GM12892 (cell line): ENCODE measurements around the gene IL1B.

Experiments used
- DNase-seq: peaks from one replicate; pipeline ENCODE4 v3.0.0; 2011; ENCODE audit not compliant: insufficient read length
- FAIRE-seq: peaks from 2 replicates; lab custom pipeline; 2011; peaks lifted over from hg19 to GRCh38; lab: Jason Lieb, UNC
- POLR2A ChIP-seq: IDR thresholded peaks from 2 replicates; pipeline ENCODE4 v1.6.1; 2011; ENCODE audit warnings: low read depth, low read length, control low read depth
- POLR2AphosphoS5 ChIP-seq: IDR thresholded peaks from 2 replicates; pipeline ENCODE4 v1.6.1; 2011; ENCODE audit warnings: low read depth, low read length, control low read depth
- TAF1 ChIP-seq: IDR thresholded peaks from 2 replicates; pipeline ENCODE4 v1.6.1; 2011; ENCODE audit warnings: low read depth, mild to moderate bottlenecking, control low read depth, low read length, borderline replicate concordance

The IL1B gene

GRCh38 chr2:112824694-112825085 lies 11.9 kb downstream of the IL1B start:
- no peak for DNase-seq
- FAIRE-seq: no peak
- no peak for TF ChIP-seq POLR2A
- no peak for TF ChIP-seq POLR2AphosphoS5
- no peak for TF ChIP-seq TAF1

- no peak for DNase-seq
- TF ChIP-seq POLR2AphosphoS5 (no peak), POLR2A (no peak), TAF1 (no peak)
- FAIRE-seq: peak; percentile 21
Observed at GRCh38 chr2:112821682-112822081, 14.9 kb downstream of the IL1B start.

- DNase-seq (peak; percentile 29), FAIRE-seq (peak; percentile 63)
- TF ChIP-seq TAF1 (no peak), POLR2A (no peak), POLR2AphosphoS5 (no peak)
Observed at GRCh38 chr2:112821142-112821541, 15.4 kb downstream of the IL1B start.

- TF ChIP-seq TAF1: no peak
- TF ChIP-seq POLR2A: no peak
- TF ChIP-seq POLR2AphosphoS5: no peak
- FAIRE-seq (no peak), DNase-seq (no peak)
Observed at GRCh38 chr2:112820343-112820742, 16.2 kb downstream of the IL1B start.

- no peak for TF ChIP-seq POLR2A
- no peak for TF ChIP-seq TAF1
- no peak for TF ChIP-seq POLR2AphosphoS5
- DNase-seq: no peak
- no peak for FAIRE-seq
Observed at GRCh38 chr2:112819081-112819480, 17.5 kb downstream of the IL1B start.

- TF ChIP-seq POLR2A (no peak), POLR2AphosphoS5 (no peak), TAF1 (no peak)
- FAIRE-seq (no peak), DNase-seq (no peak)
Observed at GRCh38 chr2:112818094-112818902, 18.3 kb downstream of the IL1B start.

GRCh38 chr2:112817082-112817689 lies 19.4 kb downstream of the IL1B start:
- no peak for TF ChIP-seq POLR2A
- TF ChIP-seq TAF1: no peak
- TF ChIP-seq POLR2AphosphoS5: no peak
- DNase-seq (no peak), FAIRE-seq (no peak)

- DNase-seq (no peak), FAIRE-seq (no peak)
- no peak for TF ChIP-seq POLR2A
- no peak for TF ChIP-seq POLR2AphosphoS5
- TF ChIP-seq TAF1: no peak
Observed at GRCh38 chr2:112814278-112814677, 22.3 kb downstream of the IL1B start.

GRCh38 chr2:112813280-112813966 lies 23.2 kb downstream of the IL1B start:
- TF ChIP-seq TAF1 (no peak), POLR2AphosphoS5 (no peak), POLR2A (no peak)

GRCh38 chr2:112812318-112813267 lies 24.0 kb downstream of the IL1B start:
- DNase-seq: no peak
- TF ChIP-seq TAF1: no peak
- peak; percentile 63 for FAIRE-seq

More at GRCh38 chr2:112813280-112813966, 23.2 kb downstream of the IL1B start:
- FAIRE-seq (no peak), DNase-seq (no peak)

GRCh38 chr2:112811841-112812306 lies 24.7 kb downstream of the IL1B start:
- DNase-seq (no peak), FAIRE-seq (peak; percentile 74)
- TF ChIP-seq POLR2A (0 out of 2 replicates have a peak, but pooled peaks have one; percentile 44), POLR2AphosphoS5 (no peak; the same call in 1 of the 2 replicates)
